Activated T-cell treated with anti-CD3 and anti-CD28 coated beads for 1 hour (primary cell): Measurements from ENCODE around the gene SASH3.

Experiments
- DNase-seq: peaks from one replicate; pipeline ENCODE4 v3.0.0-alpha.2; 2020; ENCODE audit warnings: low read depth

Gene SASH3

GRCh38 chrX:129759576-129760061 lies 20.1 kb upstream of the SASH3 start:
- DNase-seq: no peak

DNA sequence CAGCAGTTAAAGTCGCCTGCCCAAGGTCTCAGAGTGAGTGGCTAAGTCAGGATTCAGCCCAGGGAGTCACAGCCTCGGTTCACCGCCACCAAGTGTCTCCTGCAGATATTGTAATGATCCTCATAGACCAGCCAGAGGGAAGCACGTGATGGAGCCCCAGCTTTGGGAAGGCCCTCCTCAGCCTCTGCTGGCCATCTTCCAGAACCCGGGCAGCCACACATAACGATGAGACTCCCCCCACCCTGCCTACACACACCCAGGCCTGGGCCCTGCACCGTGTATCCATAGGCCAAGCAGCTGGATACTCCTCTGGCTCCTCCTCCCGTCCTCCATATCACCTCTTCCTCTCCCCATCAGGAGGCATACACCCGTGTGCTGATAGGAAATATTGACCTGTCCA lies 19.6 kb upstream of the SASH3 start:
- DNase-seq: no peak

DNA sequence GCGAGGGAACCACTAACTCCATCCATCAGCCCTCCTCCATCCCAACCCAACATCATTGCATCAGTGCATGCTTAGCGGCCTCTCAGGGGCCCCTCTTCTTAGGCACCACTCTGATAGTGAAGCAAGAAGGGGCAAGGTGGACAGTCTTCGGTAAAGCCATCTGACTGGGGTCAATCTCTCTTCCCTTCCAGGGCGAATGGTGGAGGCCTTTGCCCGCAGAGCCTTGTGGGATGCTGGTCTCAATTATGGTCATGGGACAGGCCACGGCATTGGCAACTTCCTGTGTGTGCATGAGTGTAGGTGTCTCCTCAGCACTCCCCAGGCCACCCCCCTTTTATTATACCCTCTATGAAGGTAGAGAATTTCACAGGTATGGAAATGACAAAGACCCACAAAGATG lies 18.8 kb upstream of the SASH3 start:
- no peak for DNase-seq

- DNase-seq: no peak
Observed at GRCh38 chrX:129761596-129761995, 18.2 kb upstream of the SASH3 start.

- DNase-seq: no peak
Observed at GRCh38 chrX:129762448-129762847, 17.3 kb upstream of the SASH3 start.

DNA sequence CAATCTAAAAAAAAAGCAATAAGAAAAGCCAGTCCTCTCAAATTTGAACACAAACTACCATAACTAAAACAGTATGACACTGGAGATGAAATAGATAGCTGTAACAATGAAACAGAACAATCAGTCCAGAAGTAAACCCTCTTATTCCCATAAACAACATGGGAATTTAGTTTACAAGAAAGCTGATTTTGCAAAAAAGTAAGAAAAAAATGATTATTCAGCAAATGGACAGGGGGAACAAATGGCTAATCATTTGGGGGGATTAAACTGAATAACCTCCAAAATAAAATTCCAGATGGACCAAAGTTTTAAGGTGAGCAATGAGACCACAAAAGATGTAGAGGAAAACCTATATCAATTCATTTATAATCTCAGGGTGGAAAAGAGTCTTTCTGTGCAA lies 16.1 kb upstream of the SASH3 start:
- no peak for DNase-seq

DNA sequence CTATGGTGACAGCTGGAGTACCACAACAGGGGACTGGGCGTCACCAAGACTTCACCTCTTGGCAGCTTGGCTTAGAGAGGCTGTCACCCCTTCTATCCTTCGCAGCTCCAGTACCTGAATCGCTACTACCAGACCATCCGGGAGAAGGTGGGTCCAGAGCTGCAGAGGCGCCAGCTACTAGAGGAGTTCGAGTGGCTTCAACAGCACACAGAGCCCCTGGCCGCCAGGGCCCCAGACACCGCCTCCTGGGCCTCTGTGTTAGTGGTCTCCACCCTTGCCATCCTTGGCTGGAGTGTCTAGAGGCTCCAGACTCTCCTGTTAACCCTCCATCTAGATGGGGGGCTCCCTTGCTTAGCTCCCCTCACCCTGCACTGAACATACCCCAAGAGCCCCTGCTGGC lies 11.6 kb upstream of the SASH3 start:
- DNase-seq: no peak

DNA sequence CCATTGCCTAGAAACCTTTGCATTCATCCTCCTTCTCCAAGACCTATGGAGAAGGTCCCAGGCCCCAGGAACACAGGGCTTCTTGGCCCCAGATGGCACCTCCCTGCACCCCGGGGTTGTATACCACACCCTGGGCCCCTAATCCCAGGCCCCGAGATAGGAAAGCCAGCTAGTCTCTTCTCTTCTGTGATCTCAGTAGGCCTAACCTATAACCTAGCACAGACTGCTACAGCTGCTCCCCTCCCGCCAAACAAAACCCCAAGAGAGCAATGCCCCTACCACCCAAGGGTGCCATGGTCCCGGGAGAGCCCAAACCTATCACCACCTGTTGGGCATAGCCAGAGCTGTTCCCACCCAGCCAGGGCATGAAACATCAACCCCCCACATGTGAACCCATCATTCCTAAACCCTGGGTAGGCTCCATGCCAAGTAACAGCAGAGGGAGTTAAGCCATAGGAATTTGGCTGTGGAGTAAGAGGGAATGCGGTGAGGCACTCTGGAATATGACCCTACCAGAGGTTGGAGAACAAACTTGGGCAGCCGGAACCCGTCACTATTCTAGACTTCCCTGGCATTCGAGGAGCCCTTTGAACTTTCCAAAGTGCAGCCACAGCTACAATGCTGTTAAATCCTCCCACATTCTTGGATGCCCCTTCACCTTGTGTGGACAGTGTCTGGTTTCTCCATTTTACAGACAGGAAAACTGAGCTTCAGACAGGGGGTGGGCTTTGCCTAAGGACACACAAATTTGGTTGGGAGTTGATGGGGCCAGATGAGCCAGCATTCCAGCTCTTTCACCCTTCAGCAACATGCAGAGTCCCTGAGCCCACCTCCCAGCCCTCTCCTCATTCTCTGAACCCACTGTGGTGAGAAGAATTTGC lies 10.9 kb upstream of the SASH3 start:
- DNase-seq: no peak

DNA sequence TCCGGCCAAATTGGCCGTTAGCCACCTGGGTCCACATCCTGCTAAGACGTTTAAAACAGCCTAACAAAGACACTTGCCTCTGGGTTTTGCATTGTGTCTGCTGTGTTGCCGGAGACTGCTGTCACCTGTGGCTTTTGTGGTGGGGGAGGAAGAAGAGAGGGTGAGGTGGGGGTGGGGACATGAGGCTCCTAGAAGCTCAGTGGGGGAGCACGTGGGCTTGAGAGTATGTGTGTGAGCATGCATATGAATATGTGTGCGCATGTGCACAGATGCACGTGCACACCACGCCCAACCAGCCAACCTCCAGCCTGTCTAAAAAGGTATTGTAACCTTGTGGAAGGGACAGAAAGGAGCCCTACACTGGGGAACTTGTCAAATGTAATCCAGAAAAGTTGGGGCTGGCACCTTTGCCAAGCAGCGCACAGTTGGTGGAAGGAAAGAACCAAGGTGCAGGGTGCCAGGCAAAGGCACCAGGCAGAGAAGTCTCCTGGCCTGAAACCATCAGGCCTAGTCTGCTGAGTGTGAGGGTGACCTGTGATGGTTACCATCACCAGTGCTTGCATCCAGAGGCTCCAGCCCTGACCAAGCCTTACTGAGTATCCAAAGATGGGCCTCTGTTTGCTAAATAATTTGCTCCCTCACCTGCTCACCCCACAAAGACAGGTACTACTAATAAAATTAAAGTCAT lies 10.1 kb upstream of the SASH3 start:
- DNase-seq: peak; percentile 58

DNA sequence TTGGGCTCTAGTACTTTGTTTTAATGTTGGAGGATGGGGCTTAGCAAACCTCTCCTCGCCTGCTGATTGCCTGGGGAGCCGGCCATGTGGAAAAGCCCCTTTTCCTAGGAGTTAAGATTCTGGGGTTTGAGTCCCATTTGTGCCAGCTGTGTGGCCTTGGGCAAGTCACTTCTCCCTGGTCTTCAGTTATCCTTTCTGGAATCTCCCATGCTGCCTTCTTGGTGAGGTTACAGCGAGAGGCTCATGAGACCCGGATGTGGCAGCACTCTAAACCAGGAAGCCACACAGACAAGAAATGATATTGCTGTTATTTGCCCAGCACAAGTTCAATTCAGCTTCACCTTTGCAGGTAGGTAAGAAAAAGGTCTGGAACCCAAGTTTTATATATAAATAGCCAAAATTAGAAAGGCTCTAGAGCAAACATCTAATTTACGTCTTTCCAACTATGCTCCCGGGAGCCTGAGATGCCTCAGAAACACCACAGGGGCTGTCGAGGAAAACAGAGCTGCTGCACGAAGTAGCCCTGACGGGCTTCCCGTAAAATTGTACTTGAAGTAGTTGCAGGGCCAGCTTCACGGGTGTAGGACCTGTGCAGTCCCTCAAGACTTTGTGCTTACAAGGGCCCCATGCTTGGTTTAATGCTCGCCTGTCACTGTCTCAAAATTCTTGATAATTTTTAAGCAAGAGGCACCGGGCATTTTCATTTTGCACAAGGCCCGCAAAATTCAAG lies 8.3 kb upstream of the SASH3 start:
- DNase-seq: no peak

- no peak for DNase-seq
Observed at GRCh38 chrX:129772796-129773431, 6.8 kb upstream of the SASH3 start.

GRCh38 chrX:129773649-129774458 lies 5.9 kb upstream of the SASH3 start:
- no peak for DNase-seq

- peak; percentile 45 for DNase-seq
Observed at GRCh38 chrX:129777218-129778030, 2.3 kb upstream of the SASH3 start.

- no peak for DNase-seq
Observed at GRCh38 chrX:129779086-129779672, 570 bp upstream of the SASH3 start.

- no peak for DNase-seq
Observed at GRCh38 chrX:129780441-129781105, 824 bp downstream of the SASH3 start.

- DNase-seq: peak; percentile 61
Observed at GRCh38 chrX:129781134-129781672, 1.5 kb downstream of the SASH3 start.

DNA sequence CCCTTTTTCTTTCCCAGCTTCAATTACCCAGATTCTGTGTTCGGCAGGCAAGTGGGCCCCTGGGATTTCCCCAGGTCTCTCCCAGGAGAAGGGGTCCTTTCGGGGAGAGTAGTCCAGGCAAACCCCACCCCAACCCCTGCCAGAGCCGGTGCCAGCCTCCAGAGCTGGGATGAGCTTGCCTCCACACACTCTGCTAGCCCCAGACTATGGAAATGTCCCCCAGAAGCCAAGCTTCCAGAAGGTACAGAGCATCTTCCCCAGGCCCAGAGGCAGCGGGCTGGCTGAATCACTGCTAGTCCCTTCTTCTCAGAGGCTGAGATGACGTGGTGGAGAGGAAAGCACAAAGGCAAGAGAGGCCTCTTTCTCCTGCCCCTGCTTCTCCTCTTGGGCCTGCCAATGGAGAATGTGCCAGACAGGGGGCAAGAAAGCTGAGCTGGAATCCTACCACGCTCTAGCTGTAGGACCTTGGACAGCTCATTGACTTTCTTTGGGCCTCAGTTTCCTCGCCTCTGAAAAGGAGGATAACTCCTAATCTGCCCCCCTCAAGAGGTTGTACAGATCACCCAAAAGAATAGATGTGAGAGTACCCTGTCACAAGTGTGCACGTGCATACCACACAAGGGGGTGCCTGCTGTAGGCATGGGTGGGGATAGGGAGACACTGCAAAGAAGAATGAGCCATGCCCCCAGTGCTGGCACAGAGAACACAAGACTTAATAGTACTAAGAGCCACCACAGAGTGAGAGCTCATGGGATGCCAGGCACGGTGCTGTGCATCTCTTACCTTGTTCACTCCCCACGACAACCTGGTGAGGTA lies 2.1 kb downstream of the SASH3 start:
- no peak for DNase-seq

- DNase-seq: no peak
Observed at GRCh38 chrX:129782706-129783105, 3.0 kb downstream of the SASH3 start.
